ENCODE measurements around the gene ARRDC1. TPM values are rescaled to one million over a fixed set of nuclear protein-coding genes. Genes with fewer than 3 reads are reported as not detected.

Gene ARRDC1
- total and polyA plus RNA-seq, 9 of the 15 experiments (the other 6 are each of a cell fraction or from before 2014, with no cell fraction given), result 0.21 to 45.3 (median 18.6) TPM

DNA sequence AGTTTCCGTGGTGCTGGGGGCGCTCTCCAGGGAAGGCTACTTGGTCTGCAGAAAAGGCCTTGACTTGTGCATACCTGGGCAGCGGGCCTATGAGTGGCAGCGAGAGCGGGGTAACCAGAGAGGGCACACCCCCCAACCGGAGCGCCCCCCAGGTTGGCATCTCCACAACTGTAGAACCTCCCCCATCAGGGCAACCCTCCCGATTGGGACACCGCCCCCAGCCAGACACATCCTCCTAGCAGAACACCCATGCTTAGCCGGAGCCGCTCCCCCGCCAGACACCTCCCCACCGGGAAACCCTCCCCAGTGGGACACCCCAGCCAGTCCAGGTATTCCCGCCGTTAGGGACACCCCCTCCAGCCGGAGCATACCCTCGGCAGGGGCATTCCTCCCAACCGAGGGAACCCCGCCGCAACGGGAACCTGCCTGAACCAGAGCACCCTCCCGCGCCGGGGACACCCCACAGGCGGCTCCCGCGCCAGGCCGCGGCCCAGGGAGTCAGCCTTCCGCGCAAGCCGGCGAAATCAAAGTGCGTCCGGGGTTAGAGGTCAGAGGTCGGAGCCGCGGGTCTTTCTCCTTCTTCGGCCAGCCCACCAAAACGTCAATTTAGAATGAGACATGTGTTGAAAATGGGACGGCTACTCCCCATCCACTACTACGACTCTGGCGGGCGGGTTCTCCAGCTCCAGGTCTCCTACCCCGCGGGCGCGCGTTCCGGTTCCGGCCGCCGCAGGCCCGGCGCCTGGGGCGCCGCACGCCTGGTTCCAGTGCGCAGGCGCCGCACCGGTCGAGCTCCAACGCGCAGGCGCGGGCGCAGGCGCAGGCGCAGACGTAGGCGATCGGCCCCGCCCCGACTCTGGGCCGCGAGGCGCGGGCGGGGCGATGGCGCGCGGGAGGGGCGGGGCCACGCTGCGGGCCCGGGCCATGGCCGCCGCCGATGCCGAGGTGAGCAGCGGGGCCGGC lies 12.9 kb downstream of the ARRDC1 start, which contains the start of gene EHMT1 (continued):
- peak; percentile 91 for TF ChIP-seq RBBP5 (IDR thresholded peaks at IDR 0.05; ENCODE audit: borderline replicate concordance, insufficient read depth, low read length, poor library complexity, severe bottlenecking)
- TF ChIP-seq ZNF436 (CRISPR knock-in tag; IDR thresholded peaks at IDR 0.05), result peak; percentile 47; the same call in 1 of the 2 replicates
- TF ChIP-seq, protein P1, sequence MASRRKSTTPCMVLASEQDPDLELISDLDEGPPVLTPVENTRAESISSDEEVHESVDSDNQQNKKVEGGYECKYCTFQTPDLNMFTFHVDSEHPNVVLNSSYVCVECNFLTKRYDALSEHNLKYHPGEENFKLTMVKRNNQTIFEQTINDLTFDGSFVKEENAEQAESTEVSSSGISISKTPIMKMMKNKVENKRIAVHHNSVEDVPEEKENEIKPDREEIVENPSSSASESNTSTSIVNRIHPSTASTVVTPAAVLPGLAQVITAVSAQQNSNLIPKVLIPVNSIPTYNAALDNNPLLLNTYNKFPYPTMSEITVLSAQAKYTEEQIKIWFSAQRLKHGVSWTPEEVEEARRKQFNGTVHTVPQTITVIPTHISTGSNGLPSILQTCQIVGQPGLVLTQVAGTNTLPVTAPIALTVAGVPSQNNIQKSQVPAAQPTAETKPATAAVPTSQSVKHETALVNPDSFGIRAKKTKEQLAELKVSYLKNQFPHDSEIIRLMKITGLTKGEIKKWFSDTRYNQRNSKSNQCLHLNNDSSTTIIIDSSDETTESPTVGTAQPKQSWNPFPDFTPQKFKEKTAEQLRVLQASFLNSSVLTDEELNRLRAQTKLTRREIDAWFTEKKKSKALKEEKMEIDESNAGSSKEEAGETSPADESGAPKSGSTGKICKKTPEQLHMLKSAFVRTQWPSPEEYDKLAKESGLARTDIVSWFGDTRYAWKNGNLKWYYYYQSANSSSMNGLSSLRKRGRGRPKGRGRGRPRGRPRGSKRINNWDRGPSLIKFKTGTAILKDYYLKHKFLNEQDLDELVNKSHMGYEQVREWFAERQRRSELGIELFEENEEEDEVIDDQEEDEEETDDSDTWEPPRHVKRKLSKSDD (conservative IDR thresholded peaks at IDR 0.05; ENCODE audit: low read length), result no peak
- no peak for TF ChIP-seq CHD2 (IDR thresholded peaks at IDR 0.05; ENCODE audit: low read depth, low read length)
- TF ChIP-seq TAF7 (tag; IDR thresholded peaks at IDR 0.05), result no peak
- TF ChIP-seq, protein P2, sequence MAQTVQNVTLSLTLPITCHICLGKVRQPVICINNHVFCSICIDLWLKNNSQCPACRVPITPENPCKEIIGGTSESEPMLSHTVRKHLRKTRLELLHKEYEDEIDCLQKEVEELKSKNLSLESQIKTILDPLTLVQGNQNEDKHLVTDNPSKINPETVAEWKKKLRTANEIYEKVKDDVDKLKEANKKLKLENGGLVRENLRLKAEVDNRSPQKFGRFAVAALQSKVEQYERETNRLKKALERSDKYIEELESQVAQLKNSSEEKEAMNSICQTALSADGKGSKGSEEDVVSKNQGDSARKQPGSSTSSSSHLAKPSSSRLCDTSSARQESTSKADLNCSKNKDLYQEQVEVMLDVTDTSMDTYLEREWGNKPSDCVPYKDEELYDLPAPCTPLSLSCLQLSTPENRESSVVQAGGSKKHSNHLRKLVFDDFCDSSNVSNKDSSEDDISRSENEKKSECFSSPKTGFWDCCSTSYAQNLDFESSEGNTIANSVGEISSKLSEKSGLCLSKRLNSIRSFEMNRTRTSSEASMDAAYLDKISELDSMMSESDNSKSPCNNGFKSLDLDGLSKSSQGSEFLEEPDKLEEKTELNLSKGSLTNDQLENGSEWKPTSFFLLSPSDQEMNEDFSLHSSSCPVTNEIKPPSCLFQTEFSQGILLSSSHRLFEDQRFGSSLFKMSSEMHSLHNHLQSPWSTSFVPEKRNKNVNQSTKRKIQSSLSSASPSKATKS (CRISPR knock-in tag; IDR thresholded peaks at IDR 0.05), result no peak
- TF ChIP-seq U2AF1 (optimal IDR thresholded peaks at IDR 0.05; ENCODE audit: low read depth, low read length), result no peak
- TF ChIP-seq MEF2D (tag; conservative IDR thresholded peaks at IDR 0.05; ENCODE audit: low read depth), result no peak
- no peak for TF ChIP-seq HNRNPL (IDR thresholded peaks at IDR 0.05; ENCODE audit: low read depth, low read length)
- TF ChIP-seq, protein P3, sequence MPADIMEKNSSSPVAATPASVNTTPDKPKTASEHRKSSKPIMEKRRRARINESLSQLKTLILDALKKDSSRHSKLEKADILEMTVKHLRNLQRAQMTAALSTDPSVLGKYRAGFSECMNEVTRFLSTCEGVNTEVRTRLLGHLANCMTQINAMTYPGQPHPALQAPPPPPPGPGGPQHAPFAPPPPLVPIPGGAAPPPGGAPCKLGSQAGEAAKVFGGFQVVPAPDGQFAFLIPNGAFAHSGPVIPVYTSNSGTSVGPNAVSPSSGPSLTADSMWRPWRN (IDR thresholded peaks at IDR 0.05; ENCODE audit: low read depth), result peak; percentile 16; the same call in 1 of the 2 replicates
- TF ChIP-seq ZBTB33 (CRISPR knock-in tag; IDR thresholded peaks at IDR 0.05), result peak; percentile 58; the same call in 1 of the 2 replicates
- peak; percentile 35; the same call in 1 of the 2 replicates for TF ChIP-seq MBD2 (IDR thresholded peaks at IDR 0.05; ENCODE audit: borderline replicate concordance, low read depth)
- TF ChIP-seq ELF1 (tag; IDR thresholded peaks at IDR 0.05), result peak; percentile 79
- TF ChIP-seq CBFA2T2 (conservative IDR thresholded peaks at IDR 0.05), result no peak
- TF ChIP-seq TARDBP (IDR thresholded peaks at IDR 0.05), result no peak
- TF ChIP-seq PPARD (CRISPR knock-in tag; IDR thresholded peaks at IDR 0.05), result no peak
- TF ChIP-seq CREBBP (IDR thresholded peaks at IDR 0.05; ENCODE audit: low read depth, low read length), result no peak
- no peak for TF ChIP-seq ZNF239 (CRISPR knock-in tag; IDR thresholded peaks at IDR 0.05)
- TF ChIP-seq SNIP1 (IDR thresholded peaks at IDR 0.05; ENCODE audit: low read depth), result no peak
- TF ChIP-seq CEBPG (CRISPR knock-in tag; IDR thresholded peaks at IDR 0.05), result peak; percentile 34; the same call in 1 of the 2 replicates
- no peak for TF ChIP-seq CEBPG (tag; conservative IDR thresholded peaks at IDR 0.05 in 1 of 2, IDR thresholded peaks at IDR 0.05 in 1 of 2)

Data from K562 (cell line).